HG03342 (cell line): ENCODE results near the gene CLTC.

Source experiments
- ATAC-seq: cut with Tn5 transposase; IDR thresholded peaks from one replicate; pipeline ENCODE4 v1.9.1; 2021; ENCODE audit warnings: mild to moderate bottlenecking, moderate library complexity; ENCODE audit not compliant: unreplicated experiment

Gene CLTC

DNA sequence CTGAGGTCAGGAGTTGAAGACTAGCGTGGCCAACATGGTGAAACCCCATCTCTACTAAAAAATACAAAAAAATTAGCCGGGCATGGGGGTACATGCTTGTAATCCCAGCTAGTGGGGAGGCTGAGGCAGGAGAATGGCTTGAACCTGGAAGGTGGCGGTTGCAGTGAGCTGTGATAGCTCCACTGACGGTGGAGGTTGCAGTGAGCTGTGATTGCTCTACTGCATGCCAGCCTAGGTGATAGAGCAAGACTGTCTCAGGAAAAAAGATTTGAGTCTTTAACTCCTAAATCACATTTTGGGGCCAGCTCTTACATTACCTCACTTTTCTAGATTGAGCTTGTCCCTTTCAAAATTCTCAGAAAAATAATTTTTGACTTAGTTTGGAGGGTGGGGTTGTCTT is 102.9 kb downstream of the CLTC start:
- ATAC-seq = no peak

DNA sequence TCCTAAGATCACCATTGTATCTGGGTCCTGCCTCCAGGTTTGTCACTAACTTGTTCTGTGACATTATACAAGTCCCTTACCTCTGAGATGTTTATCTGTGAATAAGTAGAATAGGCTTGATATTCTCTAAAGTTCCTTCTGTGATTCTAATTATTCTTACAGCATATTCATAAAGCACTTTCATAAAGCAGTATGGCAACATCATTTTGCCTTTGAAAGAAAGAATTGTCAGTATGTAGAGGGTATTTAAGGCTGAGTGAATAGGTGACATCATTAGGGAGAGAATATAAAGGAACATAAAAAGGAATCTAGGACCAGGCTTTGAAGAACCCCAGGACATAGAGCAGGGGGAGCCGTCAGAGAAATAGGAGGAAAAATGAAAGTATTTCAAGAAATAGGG is 103.3 kb downstream of the CLTC start:
- ATAC-seq = no peak

DNA sequence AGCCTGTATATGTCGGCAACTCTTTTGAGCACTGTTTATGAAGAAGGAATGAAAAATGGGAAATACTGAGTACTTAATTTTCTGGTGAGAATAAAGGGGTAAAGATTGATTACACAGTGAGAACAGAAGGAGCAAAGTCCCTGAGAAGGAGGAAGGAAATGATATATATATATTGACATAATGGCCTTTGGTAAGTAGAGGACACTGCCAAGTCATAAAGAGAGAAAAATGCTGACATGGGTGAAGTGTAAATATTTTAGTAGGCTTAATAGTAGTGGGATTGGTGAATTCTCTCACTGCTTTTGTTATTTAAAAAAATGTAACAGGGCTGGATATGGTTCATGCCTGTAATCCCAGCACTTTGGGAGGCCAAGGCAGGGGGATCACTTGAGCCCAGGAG is 103.9 kb downstream of the CLTC start:
- no peak for ATAC-seq

DNA sequence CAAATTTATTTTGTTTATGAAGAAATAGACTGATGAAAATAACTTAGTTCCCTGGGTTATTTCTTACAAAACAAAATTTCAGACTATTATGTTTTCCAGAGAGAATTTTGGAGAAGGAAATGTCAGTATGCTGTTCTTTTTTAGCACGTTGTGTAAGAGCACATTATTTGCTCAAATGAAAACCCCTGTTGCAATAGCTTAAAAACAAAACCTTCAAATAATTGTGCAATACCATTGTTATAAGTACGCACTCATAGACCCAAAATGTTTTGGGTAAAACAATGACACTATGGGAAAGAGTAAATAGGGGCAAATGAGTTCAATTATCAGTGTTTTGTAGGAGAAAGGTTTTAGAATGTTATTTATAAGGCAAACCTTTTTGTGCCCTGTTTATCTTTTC is 106.0 kb downstream of the CLTC start:
- ATAC-seq = no peak

GRCh38 chr17:59727817-59728533 is 108.3 kb downstream of the CLTC start:
- ATAC-seq = no peak

- ATAC-seq = no peak
Measured at GRCh38 chr17:59730268-59730834, 110.7 kb downstream of the CLTC start.

DNA sequence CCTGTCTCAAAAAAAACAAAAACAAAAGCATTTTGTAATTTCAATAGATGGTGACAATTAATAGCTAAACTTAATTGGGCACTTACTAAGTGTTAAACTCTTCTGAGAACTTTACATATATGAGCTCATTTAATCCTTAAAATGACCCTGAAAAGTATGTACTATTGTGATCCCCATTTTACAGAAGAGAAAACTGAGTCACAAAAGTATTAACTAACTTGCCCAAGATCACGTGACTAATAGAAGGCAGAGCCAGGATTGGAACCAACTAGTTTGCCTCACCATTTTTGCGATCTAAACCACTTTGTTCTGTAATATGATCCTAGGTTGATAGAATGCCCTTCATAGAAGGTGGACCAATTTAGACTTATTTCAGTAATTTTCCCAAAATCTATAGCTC is 114.0 kb downstream of the CLTC start:
- ATAC-seq = no peak

DNA sequence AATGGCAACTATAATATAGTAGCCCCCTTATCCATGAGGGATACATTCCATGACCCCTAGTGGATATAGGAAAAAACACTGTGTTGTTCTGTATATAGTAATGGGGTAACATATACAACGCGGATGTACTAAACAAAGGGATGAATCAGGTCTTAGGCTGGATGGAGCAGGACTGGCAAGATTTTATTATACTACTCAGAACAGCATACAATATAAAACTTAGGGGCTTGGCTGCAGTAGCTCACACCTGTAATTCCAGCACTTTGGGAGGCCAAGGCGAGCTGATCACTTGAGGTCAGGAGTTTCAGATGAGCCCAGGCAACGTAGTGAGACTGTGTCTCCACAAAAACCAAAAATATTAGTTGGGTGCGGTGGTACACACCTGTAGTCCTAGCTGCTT is 114.5 kb downstream of the CLTC start:
- ATAC-seq = no peak

DNA sequence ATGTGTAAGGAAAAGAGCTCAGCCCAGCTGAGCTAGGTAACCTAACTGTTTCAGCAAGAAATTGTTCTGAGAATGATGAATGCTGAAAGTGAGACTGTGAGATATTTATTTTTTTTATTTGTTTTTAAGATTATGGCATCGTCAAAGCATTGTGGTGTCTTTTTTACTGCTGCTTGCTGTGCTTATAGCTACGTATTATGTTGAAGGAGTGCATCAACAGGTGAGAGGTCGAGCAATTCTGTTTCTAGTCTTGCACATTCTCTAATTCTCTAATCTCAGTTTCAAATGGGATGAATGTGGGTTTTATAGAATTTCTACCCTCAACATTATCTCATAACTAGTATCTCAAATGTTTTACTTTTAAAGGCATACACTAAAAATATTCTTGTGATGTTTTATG is 117.6 kb downstream of the CLTC start:
- ATAC-seq = no peak

DNA sequence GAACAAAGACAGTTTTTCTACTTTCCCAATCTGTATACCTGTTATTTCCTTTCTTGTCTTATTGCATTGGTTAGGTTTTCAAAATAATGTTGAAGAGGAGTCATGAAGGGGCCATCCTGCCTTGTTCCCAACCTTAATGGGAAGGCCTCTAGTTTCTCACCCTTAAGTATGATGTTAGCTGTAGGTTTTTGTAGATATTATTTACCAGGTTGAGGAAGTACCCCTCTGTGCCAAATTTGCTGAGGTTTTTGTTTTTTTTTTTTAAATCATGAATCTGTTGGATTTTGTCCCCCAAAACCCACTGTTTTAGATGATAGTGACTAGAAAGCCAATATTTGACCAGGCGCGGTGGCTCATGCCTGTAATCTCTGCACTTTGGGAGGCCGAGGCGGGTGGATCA is 124.1 kb downstream of the CLTC start:
- ATAC-seq = no peak

DNA sequence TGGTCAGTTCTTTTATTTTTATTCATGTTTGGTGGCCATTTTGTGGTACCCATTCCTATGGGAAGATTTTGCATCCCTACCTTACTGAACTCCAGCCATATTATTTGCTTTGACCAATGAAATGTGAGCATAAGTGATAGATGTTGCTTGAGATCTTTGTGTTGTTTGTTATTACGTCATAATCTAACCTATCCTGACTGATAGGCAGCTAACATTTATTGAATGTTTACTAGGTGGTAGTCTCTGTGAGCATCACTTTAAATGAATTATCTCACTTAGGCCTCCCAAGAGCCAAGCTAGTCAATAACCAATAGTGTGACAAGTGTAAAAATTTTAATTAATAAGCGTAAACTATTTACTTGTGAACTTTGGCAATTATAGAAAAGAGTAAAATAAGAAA is 125.3 kb downstream of the CLTC start:
- no peak for ATAC-seq
